ENCODE data around the gene PRKAB1. TPM values are rescaled to one million over a fixed set of nuclear protein-coding genes. Genes with fewer than 3 reads are reported as not detected.

PRKAB1 gene
- total RNA-seq, 1 donor from 2014 or later: 30.3 TPM

GRCh38 chr12:119711693-119712092, 43.8 kb downstream of the PRKAB1 start:
- Mint-ChIP-seq H3K36me3 (ENCODE audit: low read depth) (peaks cover 47% of the 10 kb centered on the region), H3K27ac (no peak overlapping the region), H3K4me1 (ENCODE audit: low read depth) (no peaks in the 10 kb centered on the region), H3K27me3 (ENCODE audit: insufficient read depth) (no peaks in the 10 kb centered on the region), H3K4me3 (no peak overlapping the region), H3K9me3 (no peaks in the 10 kb centered on the region)
- no peak for DNase-seq (ENCODE audit: low spot score)
- intact Hi-C loops (cut with micrococcal nuclease): no loop called here

DNA sequence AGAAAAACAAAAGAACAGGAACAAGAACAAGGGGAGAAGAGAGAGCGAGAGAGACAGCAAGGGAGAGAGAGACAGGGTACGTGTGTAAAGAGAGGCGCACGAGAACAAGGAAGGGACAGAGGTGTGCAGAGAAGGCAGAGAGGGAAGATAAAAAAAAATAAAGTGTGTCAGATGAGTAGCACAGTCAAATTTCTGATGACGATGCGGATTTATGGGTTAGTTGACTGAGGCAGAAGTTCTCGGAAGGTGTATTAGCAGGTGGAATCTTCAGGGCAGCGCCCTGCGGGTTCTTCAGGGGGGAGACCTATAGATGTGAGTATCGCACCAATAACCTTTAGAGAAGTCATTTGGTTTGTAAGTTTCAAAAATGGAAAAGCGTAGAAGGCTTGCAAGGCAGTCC, 44.8 kb downstream of the PRKAB1 start:
- H3K27ac Mint-ChIP-seq: no peak overlapping the region
- H3K4me1 Mint-ChIP-seq (ENCODE audit: low read depth): no peaks in the 10 kb centered on the region
- intact Hi-C loops (cut with micrococcal nuclease): no loop called here
- DNase-seq (ENCODE audit: low spot score): no peak
- H3K36me3 Mint-ChIP-seq (ENCODE audit: low read depth): peaks cover 43% of the 10 kb centered on the region
- H3K9me3 Mint-ChIP-seq: no peaks in the 10 kb centered on the region
- no peak overlapping the region for H3K4me3 Mint-ChIP-seq
- H3K27me3 Mint-ChIP-seq (ENCODE audit: insufficient read depth): no peaks in the 10 kb centered on the region

- no peaks in the 10 kb centered on the region for H3K27me3 Mint-ChIP-seq (ENCODE audit: insufficient read depth)
- H3K27ac Mint-ChIP-seq: no peak overlapping the region
- no peaks in the 10 kb centered on the region for H3K4me1 Mint-ChIP-seq (ENCODE audit: low read depth)
- intact Hi-C loops (cut with micrococcal nuclease): no loop called here
- H3K36me3 Mint-ChIP-seq (ENCODE audit: low read depth): peaks cover 45% of the 10 kb centered on the region
- H3K4me3 Mint-ChIP-seq: no peak overlapping the region
- DNase-seq (ENCODE audit: low spot score): no peak
- H3K9me3 Mint-ChIP-seq: no peaks in the 10 kb centered on the region
Measured at GRCh38 chr12:119713551-119714031, 45.7 kb downstream of the PRKAB1 start.

- Mint-ChIP-seq H3K4me1 (ENCODE audit: low read depth) (no peaks in the 10 kb centered on the region), H3K36me3 (ENCODE audit: low read depth) (peaks cover 41% of the 10 kb centered on the region), H3K27ac (no peak overlapping the region), H3K27me3 (ENCODE audit: insufficient read depth) (no peaks in the 10 kb centered on the region), H3K4me3 (no peak overlapping the region), H3K9me3 (no peaks in the 10 kb centered on the region)
- no peak for DNase-seq (ENCODE audit: low spot score)
- intact Hi-C loops (cut with micrococcal nuclease): no loop called here
Measured at GRCh38 chr12:119714614-119715267, 46.8 kb downstream of the PRKAB1 start.

DNA sequence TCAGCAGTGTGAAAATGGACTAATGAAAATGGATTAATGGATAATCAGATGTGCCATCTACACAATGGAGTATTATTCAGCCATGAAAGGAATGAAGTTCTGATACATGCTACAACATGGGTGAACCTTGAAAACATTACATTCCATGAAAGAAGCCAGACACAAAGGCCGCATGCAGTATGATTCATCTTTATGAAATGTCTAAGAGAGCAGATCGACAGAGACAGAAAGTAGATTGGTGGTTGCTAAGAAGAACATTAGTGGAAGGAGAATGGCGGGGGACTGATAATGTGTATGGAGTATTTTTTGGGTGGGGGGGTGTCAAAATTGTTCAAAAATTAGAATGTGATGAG, 47.3 kb downstream of the PRKAB1 start:
- Mint-ChIP-seq H3K36me3 (ENCODE audit: low read depth) (peaks cover 39% of the 10 kb centered on the region), H3K4me1 (ENCODE audit: low read depth) (no peaks in the 10 kb centered on the region), H3K9me3 (no peaks in the 10 kb centered on the region)

GRCh38 chr12:119718141-119718540, 50.2 kb downstream of the PRKAB1 start:
- Mint-ChIP-seq H3K4me3 (no peak overlapping the region), H3K27ac (no peak overlapping the region), H3K27me3 (ENCODE audit: insufficient read depth) (no peaks in the 10 kb centered on the region), H3K4me1 (ENCODE audit: low read depth) (no peaks in the 10 kb centered on the region), H3K36me3 (ENCODE audit: low read depth) (peaks cover 35% of the 10 kb centered on the region), H3K9me3 (no peaks in the 10 kb centered on the region)
- intact Hi-C loops (cut with micrococcal nuclease): no loop called here
- DNase-seq (ENCODE audit: low spot score): no peak

More for the DNA sequence above, 47.3 kb downstream of the PRKAB1 start:
- Mint-ChIP-seq H3K27ac (no peak overlapping the region), H3K4me3 (no peak overlapping the region), H3K27me3 (ENCODE audit: insufficient read depth) (no peaks in the 10 kb centered on the region)
- no peak for DNase-seq (ENCODE audit: low spot score)
- intact Hi-C loops (cut with micrococcal nuclease): no loop called here

DNA sequence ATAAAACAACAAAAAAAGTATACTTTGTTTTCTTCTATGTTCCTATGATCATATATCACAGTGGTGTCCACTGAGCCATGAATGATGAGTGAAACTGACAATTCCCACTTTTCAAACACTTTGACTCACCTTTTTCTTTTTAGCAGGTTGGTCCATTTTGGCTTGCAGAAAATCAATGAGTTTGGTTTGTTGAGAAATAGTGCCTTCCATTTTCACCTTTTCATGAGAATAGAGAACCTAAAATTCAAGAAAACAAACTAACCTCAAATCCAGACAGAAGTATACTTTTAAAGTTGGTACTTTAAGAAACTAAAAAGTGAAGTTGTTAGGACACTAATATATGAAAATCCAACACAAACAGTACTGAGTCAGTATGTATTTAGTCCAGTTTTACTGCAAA, 52.4 kb downstream of the PRKAB1 start:
- intact Hi-C loops (cut with micrococcal nuclease): no loop called here
- Mint-ChIP-seq H3K4me1 (ENCODE audit: low read depth) (no peaks in the 10 kb centered on the region), H3K9me3 (no peaks in the 10 kb centered on the region), H3K4me3 (no peak overlapping the region), H3K27ac (no peak overlapping the region), H3K36me3 (ENCODE audit: low read depth) (peaks cover 30% of the 10 kb centered on the region), H3K27me3 (ENCODE audit: insufficient read depth) (no peaks in the 10 kb centered on the region)
- DNase-seq (ENCODE audit: low spot score): no peak

DNA sequence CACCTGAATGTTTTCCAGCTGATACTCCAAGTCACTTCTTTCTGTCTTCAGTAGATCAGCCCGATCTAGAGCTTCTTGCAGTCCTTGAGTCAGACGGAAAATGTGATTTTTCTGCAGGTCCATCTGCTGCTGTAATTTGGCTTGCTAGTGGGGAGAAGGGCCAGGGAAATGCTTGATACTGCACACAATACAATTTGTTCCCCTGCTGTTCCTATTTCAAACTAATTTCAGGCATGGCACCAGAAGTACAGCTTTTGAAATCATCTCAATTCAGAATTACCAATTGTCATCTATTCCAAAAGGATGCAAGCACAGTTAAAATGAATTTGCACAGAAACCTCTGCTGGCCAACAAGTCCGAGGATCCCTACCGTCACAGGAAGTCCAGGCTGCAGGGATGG, 53.4 kb downstream of the PRKAB1 start:
- Mint-ChIP-seq H3K4me1 (ENCODE audit: low read depth) (no peaks in the 10 kb centered on the region), H3K4me3 (no peak overlapping the region), H3K9me3 (no peaks in the 10 kb centered on the region), H3K27me3 (ENCODE audit: insufficient read depth) (no peaks in the 10 kb centered on the region), H3K36me3 (ENCODE audit: low read depth) (peaks cover 25% of the 10 kb centered on the region), H3K27ac (no peak overlapping the region)
- intact Hi-C loops (cut with micrococcal nuclease): no loop called here
- DNase-seq (ENCODE audit: low spot score): no peak

DNA sequence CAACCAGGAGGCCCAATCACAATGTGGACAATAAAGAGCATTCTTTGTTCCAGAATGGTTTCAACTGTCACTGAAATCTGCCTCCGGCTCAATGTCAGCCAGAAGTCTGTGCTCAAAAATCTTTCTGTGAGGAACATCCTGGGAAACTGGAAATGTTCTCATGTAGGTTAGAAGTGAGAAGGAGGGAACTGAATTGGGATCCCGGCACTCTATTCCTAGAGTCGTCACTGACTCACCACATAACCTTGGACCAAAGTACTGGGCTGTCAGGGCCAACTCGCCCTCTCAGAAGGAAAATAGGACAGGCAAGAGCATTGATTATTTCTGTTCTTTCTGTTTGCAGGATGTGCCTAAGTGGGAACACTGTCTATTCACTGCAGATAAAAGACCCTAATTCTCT, 57.6 kb downstream of the PRKAB1 start:
- Mint-ChIP-seq H3K4me3 (no peak overlapping the region), H3K27me3 (ENCODE audit: insufficient read depth) (no peaks in the 10 kb centered on the region), H3K27ac (no peak overlapping the region), H3K9me3 (no peaks in the 10 kb centered on the region), H3K36me3 (ENCODE audit: low read depth) (peaks cover 9% of the 10 kb centered on the region), H3K4me1 (ENCODE audit: low read depth) (peaks cover 5% of the 10 kb centered on the region)
- intact Hi-C loops (cut with micrococcal nuclease): no loop called here
- no peak for DNase-seq (ENCODE audit: low spot score)

GRCh38 chr12:119727600-119728443, 59.9 kb downstream of the PRKAB1 start:
- Mint-ChIP-seq H3K9me3 (no peaks in the 10 kb centered on the region), H3K36me3 (ENCODE audit: low read depth) (peaks cover 16% of the 10 kb centered on the region), H3K27me3 (ENCODE audit: insufficient read depth) (no peaks in the 10 kb centered on the region), H3K27ac (no peak overlapping the region), H3K4me3 (no peak overlapping the region), H3K4me1 (ENCODE audit: low read depth) (peaks cover 21% of the 10 kb centered on the region)
- no peak for DNase-seq (ENCODE audit: low spot score)
- intact Hi-C loops (cut with micrococcal nuclease): no loop called here

GRCh38 chr12:119728444-119728745, 60.5 kb downstream of the PRKAB1 start:
- intact Hi-C loops (cut with micrococcal nuclease): no loop called here
- DNase-seq (ENCODE audit: low spot score): no peak
- Mint-ChIP-seq H3K36me3 (ENCODE audit: low read depth) (peaks cover 17% of the 10 kb centered on the region), H3K27me3 (ENCODE audit: insufficient read depth) (no peaks in the 10 kb centered on the region), H3K4me1 (ENCODE audit: low read depth) (peaks cover 21% of the 10 kb centered on the region), H3K4me3 (no peak overlapping the region), H3K27ac (no peak overlapping the region), H3K9me3 (no peaks in the 10 kb centered on the region)

DNA sequence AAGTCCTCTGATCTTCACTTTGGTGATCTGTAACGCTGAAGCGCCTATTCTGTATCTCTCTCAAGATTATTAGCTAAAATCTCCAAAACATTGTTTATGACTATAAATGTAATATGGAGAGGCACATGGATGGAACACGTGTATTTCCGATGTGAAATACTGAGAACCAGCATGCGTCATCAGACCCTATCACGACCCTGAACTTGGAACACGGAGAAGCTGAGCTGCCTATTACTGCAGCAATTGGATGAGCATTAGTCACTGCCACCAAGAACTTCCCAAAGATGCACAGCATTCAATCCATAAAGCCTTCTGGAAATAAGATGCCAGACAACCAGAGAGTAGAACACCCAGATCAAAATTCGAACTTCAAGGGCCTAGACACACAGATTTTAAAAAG, 61.9 kb downstream of the PRKAB1 start:
- no peaks in the 10 kb centered on the region for H3K27me3 Mint-ChIP-seq (ENCODE audit: insufficient read depth)
- DNase-seq (ENCODE audit: low spot score): no peak
- peaks cover 25% of the 10 kb centered on the region for H3K36me3 Mint-ChIP-seq (ENCODE audit: low read depth)
- no peak overlapping the region for H3K4me3 Mint-ChIP-seq
- no peaks in the 10 kb centered on the region for H3K9me3 Mint-ChIP-seq
- H3K27ac Mint-ChIP-seq: no peak overlapping the region
- intact Hi-C loops (cut with micrococcal nuclease): no loop called here
- peaks cover 21% of the 10 kb centered on the region for H3K4me1 Mint-ChIP-seq (ENCODE audit: low read depth)

DNA sequence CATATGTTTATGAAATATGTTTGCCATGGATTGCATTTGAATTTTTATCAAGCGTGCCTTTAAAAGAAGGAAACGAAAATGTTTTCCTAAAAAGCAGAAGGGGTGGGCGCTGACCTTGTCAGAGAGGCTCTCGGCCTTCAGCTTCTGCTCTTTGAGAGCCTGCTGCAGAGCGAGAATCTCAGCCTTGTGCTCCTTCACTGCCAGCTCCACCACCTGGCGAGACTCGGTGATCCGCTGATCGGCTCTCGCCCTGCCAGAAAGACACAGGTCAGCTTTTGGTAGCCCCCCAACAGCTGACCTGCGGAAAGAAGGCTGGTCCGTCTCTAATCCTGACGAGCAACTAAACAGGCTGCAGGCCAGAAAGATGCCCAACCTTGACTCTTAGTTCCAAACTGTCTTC, 62.4 kb downstream of the PRKAB1 start:
- Mint-ChIP-seq H3K36me3 (ENCODE audit: low read depth) (peaks cover 25% of the 10 kb centered on the region), H3K27ac (no peak overlapping the region), H3K9me3 (no peaks in the 10 kb centered on the region), H3K4me3 (no peak overlapping the region), H3K4me1 (ENCODE audit: low read depth) (peaks cover 21% of the 10 kb centered on the region), H3K27me3 (ENCODE audit: insufficient read depth) (no peaks in the 10 kb centered on the region)
- DNase-seq (ENCODE audit: low spot score): no peak
- intact Hi-C loops (cut with micrococcal nuclease): no loop called here
